ENCODE data around the gene ATP7B. TPM values are rescaled to one million over a fixed set of nuclear protein-coding genes. Genes with fewer than 3 reads are reported as not detected.

The ATP7B gene
- total and polyA plus RNA-seq, 2 donors (not counting 3 experiments of a cell fraction or from before 2014, with no cell fraction given) = 4.2 to 8.0 TPM

DNA sequence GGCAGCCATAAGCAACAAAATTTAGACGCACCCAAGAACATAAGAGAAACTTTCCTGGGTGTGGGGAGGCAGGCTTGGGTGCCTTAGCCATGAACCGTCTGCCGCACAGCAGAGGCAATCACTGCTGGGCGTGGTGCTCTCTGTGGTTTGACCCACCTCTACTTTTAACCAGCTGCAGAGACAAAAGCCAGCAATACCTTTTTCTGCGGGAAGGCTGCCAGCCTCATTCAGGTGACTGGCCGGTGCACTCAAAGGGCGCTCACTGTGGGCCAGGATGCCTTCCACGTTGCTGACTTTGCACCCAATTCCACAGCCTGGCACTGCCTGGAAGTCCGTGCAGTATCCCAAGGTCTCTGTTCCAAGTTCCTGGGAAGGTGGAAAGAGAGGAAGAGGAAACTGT lies 69.1 kb downstream of the ATP7B start:
- BruUV-seq (replicated peaks) = no TSS peak
- Histone ChIP-seq H3K9ac (replicated peaks; ENCODE audit: extremely low read depth, insufficient read depth, low read length) (no peak overlapping the region), H3K4me3 (replicated peaks in 1 of 3; ENCODE audit: insufficient read depth in 1 of 3, low read depth in 1 of 3, low read length in 3 of 3) (no peak overlapping the region), H3K36me3 (ENCODE audit: control insufficient read depth in 2 of 2, extremely low read depth in 1 of 2, insufficient read depth in 2 of 2, low read length in 2 of 2) (no peaks in the 10 kb centered on the region), H3K9me1 (replicated peaks; ENCODE audit: control insufficient read depth, extremely low read depth, insufficient read depth, low read length) (no peaks in the 10 kb centered on the region), H2AFZ (ENCODE audit: low read depth, low read length) (no peak overlapping the region), H3K79me2 (ENCODE audit: control insufficient read depth, insufficient read depth, low read length) (no peaks in the 10 kb centered on the region), H3K4me1 (ENCODE audit: control insufficient read depth, extremely low read depth, insufficient read depth, low read length) (no peaks in the 10 kb centered on the region), H3K27me3 (ENCODE audit: control insufficient read depth in 2 of 2, insufficient read depth in 2 of 2, low read length in 2 of 2) (no peaks in the 10 kb centered on the region), H3K4me2 (ENCODE audit: insufficient read depth, low read length) (no peak overlapping the region), H4K20me1 (replicated peaks; ENCODE audit: control insufficient read depth, extremely low read depth, insufficient read depth, low read length) (no peaks in the 10 kb centered on the region), H3K27ac (ENCODE audit: insufficient read depth, low read depth, low read length) (no peak overlapping the region), H3K9me3 (replicated peaks; ENCODE audit: control insufficient read depth, insufficient read depth, low read length) (no peaks in the 10 kb centered on the region)
- ChIA-PET CTCF (no interaction called here), POLR2A (interaction anchor here (0.6 kb wide), 1 partner anchor 257 kb away, joined by 3 read pairs; no protein-coding TSS in a partner anchor)
- DNase-seq (ENCODE audit: low read depth, low spot score) (no peak), FAIRE-seq (no peak)
- TF ChIP-seq EZH2 (IDR thresholded peaks at IDR 0.05; ENCODE audit: borderline replicate concordance, low read depth, low read length, severe bottlenecking) = no peak
- TF ChIP-seq MYC (IDR thresholded peaks at IDR 0.05; ENCODE audit: low read depth, low read length) = no peak
- no peak for TF ChIP-seq POLR2A (IDR thresholded peaks at IDR 0.05; ENCODE audit: low read depth, low read length)
- TF ChIP-seq GATA2 (IDR thresholded peaks at IDR 0.05; ENCODE audit: insufficient read depth, insufficient read length, low read depth, low read length) = no peak
- TF ChIP-seq MAX (IDR thresholded peaks at IDR 0.05; ENCODE audit: insufficient read depth, insufficient read length) = no peak
- TF ChIP-seq POLR2AphosphoS5 (IDR thresholded peaks at IDR 0.05; ENCODE audit: insufficient read depth, low read depth, low read length) = no peak
- TF ChIP-seq CTCF (IDR thresholded peaks at IDR 0.05; ENCODE audit: extremely low read depth in 1 of 2, insufficient read depth in 1 of 2, low read depth in 1 of 2, low read length in 2 of 2) = no peak
- TF ChIP-seq JUN (IDR thresholded peaks at IDR 0.05; ENCODE audit: borderline replicate concordance, insufficient read depth, insufficient read length, low read depth) = no peak
- no peak for TF ChIP-seq FOS (IDR thresholded peaks at IDR 0.05; ENCODE audit: borderline replicate concordance, insufficient read depth, low read length)
- dilution Hi-C loops (cut with MboI; ENCODE audit: extremely low pct_ligation_motif_present, low sequenced_read_pairs) = no loop called here
- intact Hi-C loops (cut with micrococcal nuclease) = no loop called here
